Neural cell (in vitro differentiated cells): Measurements from ENCODE around the gene STYXL1.

Experiments used
- EZH2 ChIP-seq: fragments of 200-600, 300-800 bp; shearing (Covaris generic), sonication (generic); IDR thresholded peaks from 2 replicates; pipeline ENCODE4 v1.6.1; 2014; ENCODE audit warnings: antibody characterized with exemption, low read length, borderline replicate concordance, mild to moderate bottlenecking; ENCODE audit not compliant: insufficient read depth, poor library complexity, severe bottlenecking
- SMC3 ChIP-seq: fragments of 450-650 bp; conservative IDR thresholded peaks from 2 replicates; pipeline ENCODE4 v1.6.1; 2014; ENCODE audit warnings: antibody characterized with exemption, mild to moderate bottlenecking, moderate library complexity; ENCODE audit not compliant: poor library complexity

DNA sequence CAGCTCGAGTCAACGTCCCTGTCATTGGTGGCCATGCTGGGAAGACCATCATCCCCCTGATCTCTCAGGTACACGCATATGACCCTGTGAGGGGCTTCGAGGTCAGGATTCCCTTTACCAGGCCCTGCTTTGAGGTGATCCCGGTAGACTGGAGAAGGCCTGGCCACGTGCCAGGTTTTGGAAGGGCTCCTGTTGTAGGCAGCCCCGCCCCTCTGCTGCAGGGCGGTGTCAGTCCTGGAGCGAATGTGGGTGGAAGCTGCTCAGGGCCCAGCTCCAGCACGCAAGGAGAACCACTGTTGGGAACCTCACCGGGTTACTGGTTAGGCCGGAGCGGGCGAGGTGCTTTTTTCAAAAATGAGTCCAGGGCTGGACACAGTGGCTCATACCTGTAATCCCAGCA, 15.7 kb upstream of the STYXL1 start:
- TF ChIP-seq SMC3 (no peak), EZH2 (no peak)
